OCI-LY7 (cell line): Measurements from ENCODE around the gene OGDHL.

ENCODE experiments used
- CTCF ChIP-seq: fragments of 200-600 bp; sonication (generic); conservative IDR thresholded peaks from 2 replicates; pipeline ENCODE4 v1.5.1; 2014; ENCODE audit warnings: mild to moderate bottlenecking, antibody characterized with exemption, low read length, moderate library complexity, mixed read lengths
- EZH2phosphoT487 ChIP-seq: fragments of 200-600 bp; sonication (generic); IDR thresholded peaks from 2 replicates; pipeline ENCODE4 v1.6.1; 2018; ENCODE audit warnings: low read depth, borderline replicate concordance, mild to moderate bottlenecking, mixed run types, antibody characterized with exemption, low read length, moderate library complexity, mixed read lengths

GRCh38 chr10:49700211-49700610 lies 61.9 kb downstream of the OGDHL start:
- TF ChIP-seq CTCF (no peak), EZH2phosphoT487 (no peak)
